Astrocyte (in vitro differentiated cells and primary cell): ENCODE results near the gene SLC47A1.

Source experiments
- EZH2 ChIP-seq: IDR thresholded peaks from 2 replicates; pipeline ENCODE4 v1.6.1; 2012; ENCODE audit warnings: mild to moderate bottlenecking, low read length, inconsistent platforms; ENCODE audit not compliant: insufficient read depth
- TF ChIP-seq, protein P1 (sequence below): IDR thresholded peaks from 2 replicates; pipeline ENCODE4 v1.5.1; 2011; ENCODE audit warnings: low read depth, mild to moderate bottlenecking, inconsistent platforms, low read length, moderate library complexity; ENCODE audit not compliant: insufficient read depth

DNA sequence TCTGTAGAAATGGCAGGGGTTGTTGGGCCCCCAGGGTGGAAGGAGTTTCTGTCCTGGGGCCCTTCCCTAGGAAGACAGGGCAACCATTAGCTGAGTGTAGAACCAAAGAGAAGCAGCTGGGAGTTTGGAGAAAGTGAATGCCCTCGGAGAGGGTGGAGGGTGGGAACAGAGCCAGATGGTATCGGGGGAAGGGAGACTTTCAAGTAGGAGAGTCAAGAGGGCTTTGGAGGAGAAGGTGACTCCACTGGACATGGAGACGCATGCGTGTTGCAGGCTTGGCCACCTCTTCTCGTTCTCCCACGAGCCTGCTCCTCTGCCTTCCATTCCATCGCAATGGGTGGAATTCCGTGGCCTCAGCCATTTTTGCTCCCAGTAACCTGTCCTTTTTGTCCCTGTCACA lies 19.4 kb downstream of the SLC47A1 start:
- TF ChIP-seq, protein P1, sequence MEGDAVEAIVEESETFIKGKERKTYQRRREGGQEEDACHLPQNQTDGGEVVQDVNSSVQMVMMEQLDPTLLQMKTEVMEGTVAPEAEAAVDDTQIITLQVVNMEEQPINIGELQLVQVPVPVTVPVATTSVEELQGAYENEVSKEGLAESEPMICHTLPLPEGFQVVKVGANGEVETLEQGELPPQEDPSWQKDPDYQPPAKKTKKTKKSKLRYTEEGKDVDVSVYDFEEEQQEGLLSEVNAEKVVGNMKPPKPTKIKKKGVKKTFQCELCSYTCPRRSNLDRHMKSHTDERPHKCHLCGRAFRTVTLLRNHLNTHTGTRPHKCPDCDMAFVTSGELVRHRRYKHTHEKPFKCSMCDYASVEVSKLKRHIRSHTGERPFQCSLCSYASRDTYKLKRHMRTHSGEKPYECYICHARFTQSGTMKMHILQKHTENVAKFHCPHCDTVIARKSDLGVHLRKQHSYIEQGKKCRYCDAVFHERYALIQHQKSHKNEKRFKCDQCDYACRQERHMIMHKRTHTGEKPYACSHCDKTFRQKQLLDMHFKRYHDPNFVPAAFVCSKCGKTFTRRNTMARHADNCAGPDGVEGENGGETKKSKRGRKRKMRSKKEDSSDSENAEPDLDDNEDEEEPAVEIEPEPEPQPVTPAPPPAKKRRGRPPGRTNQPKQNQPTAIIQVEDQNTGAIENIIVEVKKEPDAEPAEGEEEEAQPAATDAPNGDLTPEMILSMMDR, result no peak
- no peak for TF ChIP-seq EZH2
